ENCODE results near the gene ASCL3.
A peak's percentile ranks its signal among the peaks of the same experiment; 100 is the strongest.
"Not testable (repeated sequence)": the region's sequence is repeated elsewhere in the genome, so short reads cannot be mapped to it uniquely, and the experiment has no call there.

The ASCL3 gene

DNA sequence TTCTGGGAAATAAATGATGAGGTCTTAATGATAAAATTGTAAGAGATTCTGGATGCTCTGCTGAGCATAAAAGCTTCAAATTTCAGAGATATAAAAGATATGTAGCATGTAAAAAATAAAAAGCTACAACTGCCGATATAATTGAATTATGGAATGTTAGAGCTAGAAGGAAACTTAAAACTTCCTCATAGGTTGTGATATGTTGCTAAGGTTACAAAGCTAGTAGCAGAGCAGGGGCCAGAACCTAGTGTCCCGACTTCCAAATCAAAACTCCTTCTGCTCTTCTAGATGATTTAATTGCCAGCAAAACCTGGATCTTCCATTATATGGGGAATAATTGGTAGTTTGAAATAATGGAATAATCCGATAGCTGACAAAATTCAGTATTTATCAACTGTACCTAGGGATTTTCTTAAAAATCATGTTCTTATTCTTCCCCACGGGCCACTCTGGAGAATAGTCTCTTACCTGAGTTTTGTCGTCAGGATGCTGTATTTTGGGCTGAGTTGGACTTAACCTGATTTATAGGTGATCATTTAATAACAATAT, at the start of gene ASCL3:
TSS of gene ASCL3 (minus strand) at position 499 of the 549 bp plus-strand sequence. CDS start 4,855 bp downstream, outside the sequence.
- no peak for DNase-seq

DNA sequence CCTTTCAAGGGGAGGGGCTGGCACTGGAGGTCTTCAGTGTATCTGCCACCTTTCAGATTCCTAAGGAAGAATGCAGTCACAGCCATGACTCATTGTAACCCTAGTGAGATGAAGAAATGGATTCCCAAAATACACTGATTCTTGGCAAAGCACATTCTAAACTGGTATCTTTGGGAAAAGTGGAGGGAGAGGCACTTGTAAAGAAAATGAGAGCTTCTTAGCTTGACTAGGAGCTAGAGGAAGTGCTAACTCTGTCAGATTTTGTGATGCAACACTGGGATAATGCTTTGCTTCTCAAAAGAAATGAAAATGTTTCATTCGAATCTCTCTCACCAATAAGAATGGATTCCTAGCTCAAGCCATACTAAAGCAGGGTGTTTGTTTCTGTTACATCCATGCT, 46.6 kb upstream of the ASCL3 start:
- no peak for DNase-seq

- no peak for DNase-seq
These were observed 45.8 kb upstream of the ASCL3 start for GRCh38 chr11:8988329-8989234.

DNA sequence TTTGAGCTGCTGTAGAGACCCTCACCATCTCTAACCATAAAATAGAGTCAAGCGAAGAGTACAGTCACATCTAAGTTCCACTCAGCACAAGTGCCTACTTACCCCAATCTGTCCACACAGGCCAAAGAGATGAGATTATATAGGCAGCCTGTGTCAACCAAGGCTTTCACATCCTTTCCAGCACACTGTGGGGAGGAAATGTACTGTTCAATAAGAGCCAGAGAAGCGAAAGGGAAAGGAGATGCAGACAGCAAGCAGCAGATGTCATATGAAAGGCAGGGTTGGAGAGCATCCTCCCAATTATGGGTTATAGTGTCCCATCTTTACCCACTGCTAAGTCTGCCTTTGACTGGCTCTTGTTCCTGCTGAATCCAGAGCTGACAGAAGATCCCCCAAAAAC, 44.6 kb upstream of the ASCL3 start:
- DNase-seq, result no peak

DNA sequence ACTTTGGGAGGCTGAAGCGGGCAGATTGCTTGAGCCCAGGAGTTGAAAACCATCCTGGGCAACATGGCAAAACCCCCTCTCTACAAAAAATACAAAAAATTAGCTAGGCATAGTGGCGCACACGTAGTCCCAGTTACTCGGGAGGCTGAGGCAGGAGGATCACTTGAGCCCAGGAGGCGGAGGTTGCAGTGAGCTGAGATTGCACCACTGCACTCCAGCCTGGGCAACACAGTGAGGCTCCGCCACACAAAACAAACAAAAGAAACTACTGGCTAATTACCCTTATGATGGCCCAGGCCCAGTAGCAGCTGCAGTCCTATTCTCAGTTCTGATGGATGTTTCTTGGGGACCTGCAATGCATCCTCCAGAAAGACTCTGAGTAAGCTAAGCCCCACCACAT, 44.0 kb upstream of the ASCL3 start:
- DNase-seq, result not testable (repeated sequence)

- no peak for DNase-seq
These were observed 42.6 kb upstream of the ASCL3 start for GRCh38 chr11:8985462-8985861.

- no peak for DNase-seq
These were observed 40.7 kb upstream of the ASCL3 start for GRCh38 chr11:8983552-8983951.

- no peak for DNase-seq
These were observed 37.7 kb upstream of the ASCL3 start for GRCh38 chr11:8980485-8980884.

GRCh38 chr11:8979365-8979764, 36.5 kb upstream of the ASCL3 start:
- not testable (repeated sequence) for DNase-seq

GRCh38 chr11:8973121-8973520, 30.3 kb upstream of the ASCL3 start:
- no peak for DNase-seq

DNA sequence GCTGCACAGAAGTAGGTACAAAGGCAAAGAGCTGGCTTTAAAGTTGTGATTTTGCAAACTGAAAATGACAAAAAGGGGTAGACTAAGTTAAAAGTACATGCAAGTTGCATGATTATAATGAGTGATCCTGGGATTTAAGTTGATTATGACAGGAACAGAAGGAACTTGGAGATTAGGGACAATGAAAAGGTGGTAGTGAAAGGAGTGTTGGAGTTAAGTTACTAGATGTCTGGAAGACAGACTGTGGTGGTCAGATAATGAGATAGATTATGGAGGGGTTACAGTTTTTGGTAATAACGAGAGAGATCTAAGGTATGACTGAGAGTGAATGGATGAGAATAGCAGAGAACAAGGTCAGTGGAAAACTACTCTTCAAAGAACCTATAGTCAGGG, 29.1 kb upstream of the ASCL3 start:
- no peak for DNase-seq

GRCh38 chr11:8971196-8971923, 28.5 kb upstream of the ASCL3 start:
- DNase-seq, result no peak

DNA sequence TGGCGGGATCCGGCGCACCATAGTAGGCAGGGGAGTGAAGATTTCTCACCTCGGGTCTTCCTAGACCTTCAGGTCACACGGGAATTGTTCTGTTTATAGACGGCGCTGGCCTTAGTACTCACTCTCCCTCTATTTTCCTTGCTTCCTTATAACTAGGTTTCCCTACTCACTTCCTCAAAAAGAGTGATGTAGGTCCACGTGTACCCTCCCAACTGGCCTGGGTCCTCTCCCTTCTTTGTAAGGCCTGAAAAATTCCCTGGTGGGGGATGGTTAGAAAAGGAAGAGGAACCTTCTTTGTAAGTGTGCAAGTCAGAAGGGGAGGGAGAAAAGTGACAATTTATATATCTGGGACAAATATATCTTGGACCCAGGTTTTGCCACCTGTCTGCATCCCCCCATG, 24.4 kb upstream of the ASCL3 start:
- DNase-seq, result no peak

DNA sequence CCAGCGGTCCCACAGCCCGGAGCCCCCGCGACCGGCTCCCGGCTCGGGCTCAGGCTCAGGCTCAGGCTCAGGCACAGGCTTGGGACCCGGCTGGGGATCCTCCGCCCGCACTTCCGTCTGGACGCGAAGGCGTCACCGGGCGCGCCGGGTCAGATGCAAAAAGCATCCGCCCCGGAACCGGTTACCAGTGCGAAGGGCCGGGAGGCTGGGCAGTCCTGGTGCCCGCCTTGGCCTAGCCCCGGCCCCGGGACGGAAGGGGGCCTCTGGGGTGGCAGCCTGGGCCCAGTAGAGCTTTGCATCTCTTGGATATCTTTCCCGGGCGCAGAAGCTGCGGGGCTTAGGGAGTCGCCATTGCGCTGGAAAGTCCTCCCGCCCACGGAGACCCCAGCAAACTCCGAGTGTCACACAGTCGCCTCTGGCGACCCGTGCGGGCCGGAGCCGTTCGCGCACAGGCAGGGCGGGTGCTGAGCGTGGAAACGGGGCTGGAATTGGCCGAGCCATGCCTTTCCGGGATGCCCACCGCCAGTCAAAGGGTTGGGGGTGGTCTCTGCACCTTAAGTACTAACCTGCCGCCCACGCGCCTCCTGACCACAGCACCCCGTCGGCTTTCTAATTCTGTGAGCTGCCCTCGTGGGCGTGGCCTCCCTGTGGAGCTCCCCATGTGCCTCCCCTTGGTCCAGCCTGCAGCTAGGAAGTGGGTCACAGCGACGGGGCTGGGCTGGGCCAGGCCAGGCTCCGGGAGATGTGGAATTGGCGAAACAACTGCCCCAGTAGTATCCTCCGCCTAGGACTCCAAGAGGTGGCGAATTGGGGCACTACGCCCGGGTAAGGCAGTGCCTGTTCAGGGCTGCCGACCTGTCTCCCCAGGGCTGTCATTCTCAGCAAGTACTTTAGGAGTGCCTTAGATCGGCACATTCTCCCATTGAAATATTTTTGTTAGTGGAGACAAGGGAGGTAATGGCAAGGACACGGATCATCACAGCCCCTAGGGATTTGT, 21.8 kb upstream of the ASCL3 start, which contains the start of gene TMEM9B:
TSS of gene TMEM9B (minus strand) at position 119 of the 997 bp plus-strand sequence. CDS start 129 bp downstream, outside the sequence.
- DNase-seq, result no peak

- DNase-seq, result peak; percentile 19
These were observed 20.9 kb upstream of the ASCL3 start for GRCh38 chr11:8963569-8964323.

DNA sequence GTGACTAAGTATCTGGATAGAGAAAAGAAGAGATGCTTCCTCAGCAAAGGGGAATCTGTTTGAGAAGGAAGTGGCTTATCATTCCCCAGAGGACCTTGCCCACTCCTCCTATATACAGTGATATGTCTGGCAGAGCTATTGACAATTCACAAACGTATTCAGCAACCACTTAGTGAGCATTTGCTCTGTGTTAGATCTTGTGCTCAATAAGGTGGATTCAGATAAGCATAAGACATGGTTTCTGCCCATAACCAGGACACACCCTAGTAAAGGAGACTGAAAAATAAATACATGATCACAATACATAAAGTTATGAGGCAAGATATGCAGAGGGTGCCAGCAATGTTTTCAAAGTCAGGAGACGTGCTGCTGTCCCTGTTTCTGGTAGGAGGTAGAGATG, 20.0 kb upstream of the ASCL3 start:
- no peak for DNase-seq

- DNase-seq, result no peak
These were observed 18.6 kb upstream of the ASCL3 start for GRCh38 chr11:8961401-8961800.

DNA sequence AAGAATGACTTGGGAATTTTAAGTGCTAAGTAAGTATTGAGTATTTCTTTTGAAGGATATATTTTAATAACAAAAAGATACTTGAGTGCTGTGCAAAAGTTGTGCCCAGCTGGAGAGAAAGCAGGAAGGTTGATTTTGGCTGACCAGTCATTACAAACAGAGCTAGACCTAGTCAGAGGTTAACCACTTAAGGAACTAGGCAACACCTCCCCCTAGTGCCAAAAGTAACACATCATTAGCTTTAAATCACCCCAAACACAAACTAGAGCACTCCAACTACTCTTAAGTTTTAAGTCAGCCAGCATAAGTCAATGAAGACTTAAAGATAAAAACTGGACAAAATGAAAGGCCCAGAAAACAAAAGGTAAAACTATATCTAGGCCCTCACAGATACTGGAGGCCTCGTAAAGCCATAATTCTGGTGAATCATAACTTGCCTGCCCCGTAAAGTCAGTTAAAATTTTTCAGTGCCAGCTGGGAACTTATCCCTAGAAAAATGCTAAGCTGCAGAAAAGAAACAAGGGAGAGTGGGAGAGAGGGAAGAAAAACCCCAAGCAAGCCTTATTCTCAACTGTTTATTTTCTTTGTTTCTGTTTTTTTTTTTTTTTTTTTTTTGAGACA, 16.8 kb upstream of the ASCL3 start:
- no peak for DNase-seq

GRCh38 chr11:8956860-8957259, 14.0 kb upstream of the ASCL3 start:
- no peak for DNase-seq

DNA sequence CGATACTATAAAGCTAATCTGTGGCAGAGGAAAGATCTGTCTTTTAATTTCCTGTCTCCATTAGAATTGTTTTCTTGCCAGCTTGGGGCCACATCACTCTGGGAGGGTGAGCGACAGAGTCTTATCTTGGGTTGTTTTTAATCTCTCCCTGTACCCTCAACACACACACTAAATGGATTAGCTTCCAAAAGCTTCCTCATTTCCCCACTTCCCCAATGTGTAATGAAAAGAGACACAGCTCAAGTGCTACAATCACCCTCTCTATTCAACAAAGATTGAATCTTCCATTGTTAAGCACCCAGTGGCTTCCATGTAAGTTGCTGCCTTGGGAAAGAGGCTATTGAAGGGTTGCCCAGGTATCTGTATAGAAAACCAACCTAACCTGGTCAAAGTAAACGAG, 6.1 kb upstream of the ASCL3 start:
- no peak for DNase-seq

Measured in NCI-H187 treated with DMSO at 0.1 percent for 48 hours (cell line).